OCI-LY3 (cell line): ENCODE measurements around the gene CCZ1B.
"Not testable (repeated sequence)": the region's sequence is repeated elsewhere in the genome, so short reads cannot be mapped to it uniquely, and the experiment has no call there.

Experiments used
- CTCF ChIP-seq: fragments of 200-600, 300-600 bp; sonication (generic); IDR thresholded peaks from 2 replicates; pipeline ENCODE4 v1.5.1; 2014; ENCODE audit warnings: antibody characterized with exemption, low read length, low read depth
- EZH2phosphoT487 ChIP-seq: fragments of 200-600 bp; shearing (Covaris generic); IDR thresholded peaks from 2 replicates; pipeline ENCODE4 v1.6.1; 2018; ENCODE audit warnings: antibody characterized with exemption, mixed run types, low read depth

- not testable (repeated sequence) for TF ChIP-seq CTCF, EZH2phosphoT487
Observed at GRCh38 chr7:6800331-6800730, 25.7 kb downstream of the CCZ1B start.
